Measurements from ENCODE around the gene TBCK.

TBCK gene

DNA sequence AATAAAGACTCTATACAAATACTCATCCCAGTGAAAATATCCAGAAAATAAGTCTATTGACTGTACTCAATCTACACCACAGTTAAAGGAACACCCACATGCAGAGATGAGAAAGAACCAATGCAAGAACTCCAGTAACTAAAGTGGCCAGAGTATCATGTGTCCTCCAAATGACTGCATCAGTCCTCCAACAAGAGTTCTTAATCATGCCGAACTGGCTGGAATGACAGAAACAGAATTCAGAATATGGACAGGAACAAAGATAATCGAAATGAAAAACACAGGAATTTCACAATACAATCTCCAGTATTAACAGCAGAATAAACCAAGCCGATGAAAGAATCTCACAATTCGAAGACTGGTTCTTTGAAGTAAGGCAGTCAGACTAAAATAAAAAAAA is 210.3 kb downstream of the TBCK start:
- no peak for DNase-seq

DNA sequence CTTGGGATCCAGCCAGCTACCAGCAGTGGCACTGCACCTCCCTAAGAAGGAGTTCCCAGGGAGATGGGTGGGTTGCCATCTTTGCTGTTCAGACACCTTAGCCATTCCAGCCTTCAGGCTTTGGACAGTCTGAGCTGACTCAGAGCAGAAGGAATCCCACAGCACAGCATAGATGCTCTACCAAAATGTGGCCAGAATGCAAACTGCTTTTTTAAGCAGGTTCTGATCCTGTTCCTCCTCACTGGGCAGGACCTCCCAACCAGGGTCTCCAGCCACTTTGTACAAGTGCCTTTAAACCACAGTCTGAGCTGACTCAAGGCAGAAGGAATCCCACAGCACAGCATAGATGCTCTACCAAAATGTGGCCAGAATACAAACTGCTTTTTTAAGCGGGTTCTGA is 211.7 kb downstream of the TBCK start:
- DNase-seq = no peak

DNA sequence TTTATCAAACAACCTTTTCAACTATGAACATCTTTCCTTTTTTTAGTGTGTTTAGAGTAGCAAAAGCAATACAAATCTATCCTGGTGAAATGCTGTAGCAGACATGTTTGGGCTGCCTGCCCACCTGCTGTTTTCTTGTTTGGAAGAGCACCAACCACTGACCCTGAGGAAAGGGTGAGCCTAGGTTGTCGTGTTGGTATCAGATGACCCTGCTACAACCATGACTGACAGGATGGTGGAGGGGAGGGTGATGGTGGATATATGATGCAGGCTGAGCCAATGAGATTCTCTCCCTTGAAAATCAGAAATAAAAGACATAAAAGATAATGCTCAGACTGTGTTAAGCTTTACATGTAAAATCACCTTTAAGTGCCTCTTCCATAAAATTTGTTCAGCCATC is 219.6 kb downstream of the TBCK start:
- no peak for DNase-seq

DNA sequence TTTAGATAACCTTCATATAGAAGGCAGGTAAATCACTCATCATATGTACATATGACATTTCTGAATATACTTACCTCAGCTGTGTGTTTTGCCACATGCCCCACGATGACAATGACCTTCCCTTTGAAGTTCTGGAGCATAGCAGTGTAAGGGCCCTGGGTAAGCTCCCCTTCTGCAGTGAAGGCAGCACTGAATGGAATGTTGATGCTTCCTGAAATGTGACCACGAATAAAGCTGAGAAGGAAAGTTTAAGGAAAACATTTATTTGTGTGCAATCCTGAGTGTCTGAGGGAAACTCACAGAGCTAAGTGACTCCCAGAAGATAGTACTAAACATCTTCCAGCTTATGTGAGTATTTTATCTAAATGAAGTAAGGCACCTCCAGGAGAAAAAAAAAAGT is 220.6 kb downstream of the TBCK start:
- DNase-seq = no peak

DNA sequence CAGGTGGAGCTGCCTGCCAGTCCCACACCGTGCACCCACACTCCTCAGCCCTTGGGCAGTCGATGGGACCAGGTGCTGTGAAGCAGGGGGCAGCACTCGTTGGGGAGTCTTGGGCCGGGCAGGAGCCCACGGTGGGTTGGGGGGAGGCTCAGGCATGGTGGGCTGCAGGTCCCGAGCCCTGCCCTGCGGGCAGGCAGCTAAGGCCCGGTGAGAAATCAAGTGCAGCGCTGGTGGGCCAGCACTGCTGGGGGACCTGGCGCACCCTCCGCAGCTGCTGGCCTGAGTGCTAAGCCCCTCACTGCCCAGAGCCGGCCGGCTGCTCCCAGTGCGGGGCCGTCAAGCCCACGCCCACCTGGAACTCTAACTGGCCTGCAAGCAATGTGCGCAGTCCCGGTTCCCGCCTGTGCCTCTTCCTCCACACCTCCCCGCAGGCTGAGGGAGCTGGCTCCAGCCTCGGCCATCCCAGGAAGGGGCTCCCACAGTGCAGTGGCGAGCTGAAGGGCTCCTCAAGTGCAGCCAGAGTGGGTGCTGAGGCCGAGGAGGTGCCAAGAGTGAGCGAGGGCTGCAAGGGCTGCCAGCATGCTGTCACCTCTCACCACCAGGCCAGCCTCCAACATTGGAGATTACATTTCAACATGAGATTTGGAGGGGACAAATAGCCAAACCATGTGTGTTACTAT is 223.5 kb downstream of the TBCK start:
- DNase-seq = no peak

DNA sequence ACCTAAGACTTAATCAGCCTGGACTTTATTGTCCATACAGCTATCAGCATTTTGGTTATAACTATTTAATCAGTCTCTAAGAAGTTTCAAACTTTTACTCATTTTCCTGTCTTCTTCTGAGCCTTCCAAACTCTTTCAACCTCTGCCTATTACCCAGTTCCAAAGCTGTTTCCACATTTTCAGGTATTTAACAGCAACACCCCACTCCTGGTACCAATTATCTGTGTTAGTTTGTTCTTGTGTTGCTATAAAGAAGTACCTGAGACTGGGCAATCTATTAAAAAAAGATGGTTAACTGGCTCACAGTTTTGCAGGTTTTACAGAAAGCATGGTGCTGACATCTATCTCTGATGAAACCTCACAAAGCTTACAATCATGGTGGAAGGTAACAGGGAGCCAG is 225.2 kb downstream of the TBCK start:
- DNase-seq = no peak

DNA sequence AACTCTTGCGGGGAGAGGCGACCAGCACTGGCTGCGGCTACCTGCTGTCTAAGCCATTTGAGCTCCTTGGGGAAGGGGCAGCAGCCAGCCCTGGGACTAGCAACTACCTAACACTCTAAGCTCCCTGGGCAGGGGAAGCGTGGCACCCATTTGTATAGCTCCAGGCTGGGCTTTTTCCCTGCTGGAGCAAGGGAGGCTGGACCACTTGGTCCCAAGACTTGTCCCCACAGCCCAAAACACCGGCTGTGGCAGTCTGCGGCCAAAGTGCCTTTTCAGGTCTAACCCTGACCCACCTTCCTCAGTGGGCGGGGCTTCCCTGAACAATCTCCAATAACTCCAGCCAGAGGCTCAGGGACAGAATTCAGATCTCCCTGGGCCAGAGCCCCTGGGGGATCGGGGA is 232.9 kb downstream of the TBCK start:
- no peak for DNase-seq

DNA sequence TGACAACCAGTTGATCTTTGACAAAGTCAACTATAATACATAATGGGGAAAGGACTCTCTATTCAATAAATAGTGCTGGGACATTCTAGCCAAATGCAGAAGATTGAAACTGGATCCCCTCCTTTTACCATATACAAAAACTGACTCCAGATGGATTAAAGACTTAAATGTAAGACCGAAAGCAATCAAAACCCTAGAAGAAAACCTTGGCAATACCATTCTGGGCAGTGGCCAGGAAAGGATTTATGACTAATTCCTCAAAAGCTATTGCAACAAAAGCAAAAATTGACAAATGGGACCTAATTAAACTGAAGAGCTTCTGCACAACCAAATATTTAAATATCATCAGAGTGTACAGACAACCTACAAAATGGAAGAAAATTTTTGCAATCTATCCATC is 235.6 kb downstream of the TBCK start:
- no peak for DNase-seq

DNA sequence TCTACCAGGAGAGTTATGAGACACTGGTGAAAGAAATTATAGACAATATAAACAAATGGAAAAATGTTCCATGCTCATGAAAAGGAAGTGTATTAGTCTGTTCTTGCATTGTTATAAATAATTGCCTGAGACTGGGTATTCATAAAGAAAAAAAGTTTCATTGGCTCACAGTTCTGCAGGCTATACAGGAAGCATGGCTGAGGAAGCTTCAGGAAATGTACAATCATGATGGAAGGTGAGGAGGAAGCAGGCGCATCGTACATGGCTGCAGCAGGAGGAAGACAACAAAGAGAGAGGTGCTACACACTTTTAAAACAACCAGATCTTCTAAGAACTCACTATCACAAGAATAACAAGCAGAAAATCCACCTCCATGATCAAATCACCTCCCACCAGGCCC is 236.4 kb downstream of the TBCK start:
- DNase-seq = no peak

DNA sequence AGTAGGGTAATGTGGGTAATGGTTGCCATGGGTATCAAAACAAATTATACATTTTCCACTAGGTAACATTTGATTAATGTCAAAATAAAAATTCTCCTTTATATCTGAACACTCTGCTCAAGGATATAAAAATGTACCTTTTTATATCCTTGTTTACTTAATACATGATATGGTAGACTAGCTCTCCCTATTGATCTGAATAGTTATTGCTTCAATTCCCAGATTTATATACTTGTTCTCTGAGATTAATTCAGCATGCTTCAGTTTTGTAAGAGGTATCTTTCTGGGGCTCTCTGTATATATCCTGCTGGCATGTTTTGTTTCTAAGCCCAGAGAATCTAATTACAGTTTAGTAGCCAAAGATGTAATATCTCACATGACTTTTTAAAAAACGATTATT is 251.0 kb downstream of the TBCK start:
- DNase-seq = no peak

DNA sequence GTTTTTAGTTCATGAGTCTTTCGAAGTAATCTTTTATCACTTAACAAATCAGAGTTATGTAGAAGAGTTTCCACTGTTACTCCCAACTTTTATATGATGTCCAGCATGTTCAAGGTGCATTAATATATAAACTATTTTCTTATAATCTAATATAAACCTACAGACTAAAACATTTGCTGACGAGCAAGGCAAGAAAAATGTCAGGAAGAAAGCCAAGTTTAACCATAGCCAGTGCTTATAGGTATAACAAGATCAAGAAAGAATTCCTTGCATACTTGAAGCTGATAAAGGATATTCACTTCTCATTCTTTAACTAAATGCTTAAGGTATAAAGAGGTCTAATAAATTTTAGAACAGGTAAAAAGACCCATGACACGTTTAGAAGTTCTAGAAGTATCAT is 253.0 kb downstream of the TBCK start:
- no peak for DNase-seq

DNA sequence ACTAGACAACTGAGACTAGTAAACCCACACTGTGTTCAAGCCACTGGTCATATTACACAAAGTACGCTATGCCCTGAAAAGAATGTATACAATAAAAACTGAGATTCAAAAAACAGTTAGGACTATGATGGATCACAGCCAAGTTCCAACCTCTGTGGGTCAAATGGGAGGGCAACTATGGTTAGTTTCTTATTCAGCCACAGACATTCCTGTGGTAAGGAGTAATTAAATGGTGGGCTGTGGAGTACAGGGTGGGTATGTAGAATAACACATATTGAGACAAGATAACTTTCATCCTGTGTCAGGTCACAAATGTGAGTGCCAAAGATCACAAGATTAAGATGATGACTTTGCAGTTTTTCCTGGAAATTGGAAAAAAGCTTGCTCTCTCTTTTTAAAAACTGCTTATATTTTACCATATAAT is 253.5 kb downstream of the TBCK start:
- DNase-seq = no peak

DNA sequence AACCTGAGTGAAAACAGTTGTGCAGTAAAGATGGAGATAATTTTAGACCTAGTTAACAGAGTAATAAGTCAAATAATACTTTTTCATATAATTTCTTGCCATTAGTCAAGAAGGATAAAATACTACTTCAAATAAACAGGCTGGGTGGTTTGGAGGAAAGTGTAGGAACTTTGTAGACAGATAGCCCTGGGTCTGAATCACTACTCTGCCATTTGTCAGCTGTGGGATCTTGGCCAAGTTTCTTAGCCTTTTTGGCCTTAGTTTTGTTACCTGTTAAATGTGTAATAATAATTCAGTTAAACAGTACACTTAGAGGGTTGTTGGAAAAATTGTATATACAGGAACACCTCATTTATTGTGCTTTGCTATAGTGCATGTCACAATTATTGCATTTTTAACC is 257.1 kb downstream of the TBCK start:
- no peak for DNase-seq

DNA sequence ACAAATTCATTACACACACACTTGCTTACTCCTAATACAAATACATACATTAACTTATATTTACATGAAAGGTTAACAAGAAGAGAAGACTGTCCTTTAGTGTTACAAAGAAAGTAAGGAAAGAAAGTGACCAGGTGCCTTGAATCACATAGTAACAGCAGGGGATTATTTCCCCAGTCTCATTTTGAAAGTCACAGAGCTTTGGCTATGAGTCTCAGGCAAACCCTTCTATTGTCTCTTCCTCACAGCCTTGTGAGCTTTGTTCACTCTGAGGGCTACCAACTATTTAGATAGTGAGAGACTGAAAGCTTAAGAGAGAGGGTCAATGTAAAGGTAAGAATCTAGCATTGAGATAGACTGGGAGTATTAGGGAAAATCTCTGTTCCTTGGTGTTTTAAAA is 259.1 kb downstream of the TBCK start:
- no peak for DNase-seq

DNA sequence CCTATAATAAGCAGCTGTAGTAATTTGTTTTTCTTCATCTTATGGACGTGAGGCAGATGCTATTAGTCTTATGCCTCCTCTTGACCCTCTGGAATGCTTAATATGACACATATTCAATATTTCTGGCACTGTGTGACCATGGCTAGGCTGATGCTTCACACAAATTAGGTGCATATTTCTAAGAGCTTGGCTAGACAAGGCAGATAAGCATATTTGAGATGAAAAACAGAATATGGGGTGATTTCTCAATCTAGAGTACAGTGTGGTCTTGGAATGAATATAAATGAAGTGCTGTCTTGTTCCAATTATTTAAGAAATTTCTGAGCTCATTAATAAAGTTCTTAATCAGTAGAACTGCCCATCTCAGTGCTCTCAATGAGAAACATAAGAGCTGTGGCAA is 264.5 kb downstream of the TBCK start:
- DNase-seq = no peak

DNA sequence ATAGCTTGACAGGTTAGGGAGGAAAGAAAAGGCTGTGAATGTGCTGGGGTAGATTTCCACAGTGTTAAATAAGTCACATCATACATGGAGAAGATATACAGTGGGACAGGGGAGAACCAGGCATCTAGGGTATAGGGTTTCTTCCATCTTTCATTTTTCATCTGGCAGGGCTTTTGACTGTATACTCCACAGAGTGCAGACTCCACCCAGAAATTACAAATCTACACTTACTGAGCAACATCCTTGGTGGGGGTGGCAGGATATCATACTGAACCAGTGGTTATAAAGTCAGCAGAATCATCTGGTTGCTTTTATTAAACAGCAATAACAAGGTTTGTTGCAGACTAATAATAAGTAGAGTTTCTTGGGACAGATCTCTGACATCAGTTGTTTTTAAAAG is 266.5 kb downstream of the TBCK start:
- DNase-seq = no peak

DNA sequence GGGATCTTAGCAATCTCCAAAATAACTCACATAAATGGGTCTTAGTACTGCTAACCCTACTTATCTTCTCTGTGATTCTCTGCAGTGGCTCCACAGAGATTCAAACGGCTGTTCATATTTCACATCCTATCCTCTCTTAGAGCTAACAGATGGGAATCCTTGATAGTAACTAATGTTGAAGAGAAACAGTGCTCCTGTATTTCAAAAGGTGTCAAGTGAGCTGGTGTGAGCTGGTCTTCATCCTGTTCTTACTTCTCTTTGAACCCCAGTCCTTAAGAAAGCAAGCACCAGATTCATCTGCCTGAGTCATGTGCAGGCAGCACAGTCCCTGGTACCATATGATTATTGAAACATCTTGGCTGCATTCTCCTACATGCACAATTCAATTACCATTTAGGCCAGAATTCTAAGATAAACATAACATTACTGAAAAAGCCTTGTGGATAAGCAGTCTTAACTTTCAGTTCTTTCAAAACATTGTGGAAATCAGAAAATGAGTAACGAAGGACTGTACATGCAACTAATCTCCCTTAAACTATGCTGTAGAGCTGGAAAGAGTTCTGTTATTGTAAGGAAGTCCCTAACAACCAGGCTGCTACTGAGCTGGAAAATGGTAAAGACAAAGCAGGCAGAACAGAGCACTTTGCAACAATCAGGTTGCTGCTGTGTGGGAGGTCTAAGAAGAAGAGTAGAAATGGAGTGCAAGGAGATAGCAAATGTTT is 267.6 kb downstream of the TBCK start:
- DNase-seq = no peak

DNA sequence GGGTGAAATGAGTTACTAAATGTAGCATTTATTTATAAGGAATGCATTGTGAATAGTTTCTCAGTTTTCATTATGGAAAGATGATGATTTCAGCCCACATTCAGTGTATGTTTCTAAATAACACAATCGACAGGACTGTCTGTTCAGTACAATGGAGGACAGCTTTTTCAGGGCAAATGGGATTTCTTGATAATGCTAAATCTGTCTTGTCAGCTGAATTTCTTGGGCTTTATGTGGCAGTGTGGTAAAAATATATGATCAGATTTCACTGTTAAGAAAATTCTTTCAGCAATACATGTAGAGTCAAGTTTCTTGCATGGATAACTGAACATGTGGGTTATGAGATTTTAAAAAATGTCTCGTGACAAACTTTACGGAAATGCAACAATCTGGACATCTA is 269.9 kb downstream of the TBCK start:
- DNase-seq = no peak

DNA sequence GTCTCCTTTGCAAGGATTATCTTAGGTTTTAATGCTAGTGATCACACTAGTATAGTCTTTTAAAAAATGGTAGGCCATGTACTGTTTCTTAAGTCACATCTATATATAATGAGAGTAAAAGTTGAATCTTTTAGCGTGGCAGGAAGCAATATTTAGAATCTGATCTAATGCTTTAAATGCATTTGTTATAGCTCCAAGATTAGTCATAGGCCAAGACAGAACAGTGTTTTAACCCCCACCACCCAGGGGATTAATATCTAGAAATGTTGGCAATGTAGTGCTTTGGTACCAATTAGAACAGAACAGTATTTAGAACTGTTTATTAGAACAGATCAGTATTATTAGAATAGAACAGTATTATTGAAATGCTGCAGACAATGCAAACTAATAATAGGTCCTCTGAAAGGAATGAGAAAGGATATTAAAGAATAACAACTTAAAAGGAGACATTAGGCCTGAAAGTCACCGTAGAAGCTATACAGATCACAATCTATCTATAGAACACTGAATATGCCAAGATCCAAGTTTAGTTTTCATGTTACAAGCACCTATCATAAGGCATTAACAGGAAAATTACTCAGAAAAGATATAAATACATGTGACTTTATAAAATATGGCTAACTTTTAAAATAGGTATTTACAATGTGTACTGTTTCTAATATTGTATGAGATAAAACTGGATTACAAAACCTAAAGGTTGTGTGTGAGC is 274.6 kb downstream of the TBCK start:
- DNase-seq = no peak

DNA sequence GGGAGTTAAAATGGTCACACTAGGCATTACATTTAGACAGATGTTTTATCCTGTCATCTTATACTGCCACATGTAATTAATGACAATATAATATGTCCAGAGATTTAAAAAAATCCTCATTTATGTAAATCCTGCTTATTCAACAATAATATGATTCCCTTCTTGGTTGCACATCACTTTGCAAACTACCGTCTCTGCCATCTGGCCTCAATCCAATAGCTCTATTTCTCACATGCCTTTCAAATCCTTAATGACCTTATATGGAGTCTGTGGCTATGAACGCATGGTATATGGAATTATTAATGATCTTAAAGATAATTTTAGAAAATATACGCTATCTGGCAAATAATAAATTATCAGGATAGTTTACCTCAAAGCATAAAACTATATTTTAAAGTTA is 276.2 kb downstream of the TBCK start:
- DNase-seq = peak; percentile 12

DNA sequence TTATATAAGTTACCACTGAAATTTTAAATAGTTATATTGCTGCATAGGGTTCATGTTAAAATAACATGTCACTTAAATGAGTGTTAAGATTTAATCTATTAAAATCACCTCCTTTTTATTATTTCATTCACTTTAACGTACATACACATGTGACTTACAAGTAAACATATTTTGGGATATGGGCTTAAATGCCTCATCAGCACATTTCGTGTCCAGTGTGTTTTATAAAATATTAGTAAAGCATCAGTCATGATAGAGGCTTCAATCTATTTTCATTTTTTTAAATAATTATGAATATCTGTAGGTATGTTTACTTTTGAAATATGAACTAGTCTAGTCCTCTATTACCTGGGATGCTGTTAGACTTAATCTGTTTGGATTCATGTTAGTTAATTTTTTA is 277.1 kb downstream of the TBCK start:
- DNase-seq = no peak

DNA sequence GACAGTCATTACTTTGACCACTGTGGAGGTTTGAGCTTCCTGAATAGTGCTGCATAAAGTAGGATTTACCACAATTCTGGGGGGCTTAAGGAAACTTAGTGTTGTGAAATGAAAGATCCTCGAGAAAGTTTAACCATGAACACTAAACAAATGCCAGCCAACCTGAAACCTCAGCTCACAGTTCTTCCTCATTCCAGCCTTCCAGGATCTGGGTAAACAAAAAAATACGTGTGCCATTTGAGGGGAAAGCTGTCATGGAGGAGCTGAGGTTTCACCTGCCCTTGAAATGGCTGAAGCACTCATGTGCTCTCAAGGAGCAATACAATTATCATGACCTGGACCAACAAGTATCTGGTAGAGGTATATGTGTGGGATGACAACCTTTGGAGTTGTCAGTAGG is 278.0 kb downstream of the TBCK start:
- DNase-seq = no peak

DNA sequence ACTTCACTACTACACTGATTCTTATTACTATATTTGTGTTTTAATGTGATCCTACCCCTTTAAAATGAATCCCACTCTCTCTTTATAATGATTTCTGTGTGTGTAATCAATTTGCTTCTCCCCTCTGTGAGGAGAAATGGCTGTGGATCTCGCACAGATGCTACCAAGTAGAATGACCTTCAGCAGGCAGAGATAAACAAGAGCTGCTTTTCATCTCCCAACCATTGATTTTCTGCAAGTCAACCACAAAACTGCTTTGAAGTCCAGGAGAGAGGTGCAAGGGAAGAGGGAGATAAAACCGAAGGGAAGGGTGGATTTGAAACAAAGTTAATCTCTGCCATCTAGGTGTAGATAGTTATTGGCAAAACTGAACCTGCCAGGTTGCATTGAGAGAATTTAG is 279.2 kb downstream of the TBCK start:
- no peak for DNase-seq

DNA sequence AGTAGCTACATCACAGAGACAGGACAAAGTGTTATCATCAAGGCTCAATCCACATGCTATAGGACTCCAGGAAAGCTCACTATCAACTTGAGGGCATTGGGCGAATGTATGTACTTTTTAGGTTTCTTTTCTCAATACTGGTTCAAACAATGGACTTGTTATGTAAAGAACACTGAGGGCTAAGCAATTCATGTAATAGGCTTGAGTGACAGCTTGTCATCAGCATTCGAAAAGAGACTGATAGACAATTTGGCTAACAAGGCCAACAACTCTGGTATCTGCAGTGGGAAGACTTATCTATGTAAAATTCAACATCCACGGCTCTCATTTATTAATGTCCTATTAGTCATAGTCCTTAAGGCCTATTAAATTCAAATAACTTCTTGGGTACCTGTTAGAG is 279.7 kb downstream of the TBCK start:
- no peak for DNase-seq

All from NCI-H82 (cell line).